CD4-positive, alpha-beta T cell treated with Interferon gamma for 1 hour (primary cell): Measurements from ENCODE around the gene MYO19.
"Not testable (repeated sequence)": the region's sequence is repeated elsewhere in the genome, so short reads cannot be mapped to it uniquely, and the experiment has no call there.

Experiments used
- DNase-seq: peaks from one replicate; pipeline ENCODE4 v3.0.0-alpha.2; 2020

The MYO19 gene

DNA sequence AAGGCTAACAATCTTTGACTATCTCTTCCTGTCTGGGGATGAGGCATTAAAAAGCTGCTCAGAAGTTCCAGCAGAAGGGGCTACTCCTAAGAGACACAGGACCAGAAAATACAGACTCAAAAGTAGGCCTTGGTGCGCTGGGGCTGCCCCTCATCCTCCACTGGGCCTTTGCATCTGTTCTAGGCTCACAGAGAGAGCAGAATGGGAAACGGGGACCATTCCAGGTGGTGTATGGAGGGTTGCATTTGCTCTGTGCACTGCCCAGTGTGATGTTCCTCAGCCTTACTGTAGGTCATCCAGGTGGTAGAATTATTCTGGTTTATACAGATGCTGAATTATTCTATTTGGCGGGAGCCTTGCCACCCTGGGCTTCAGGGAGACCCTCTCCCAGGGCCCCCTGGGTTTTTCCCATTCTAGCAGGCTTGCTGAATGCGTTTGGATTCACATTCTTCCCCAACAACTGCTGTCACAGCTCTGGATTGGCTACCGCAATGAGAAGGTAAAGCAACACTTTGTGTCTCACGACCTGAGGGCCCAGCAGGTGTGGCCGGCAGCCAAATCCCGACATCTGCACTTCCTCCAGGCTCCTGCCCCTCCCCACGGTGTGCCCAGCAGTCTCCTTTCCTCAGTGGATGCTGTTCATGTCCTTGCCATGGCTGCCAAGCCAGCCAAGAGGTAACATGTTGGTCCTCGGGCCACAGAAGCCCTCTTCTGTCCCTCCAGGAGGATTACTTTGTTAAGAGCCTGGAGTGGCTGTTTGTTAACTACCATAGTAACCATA, 73.1 kb downstream of the MYO19 start:
- DNase-seq = no peak

DNA sequence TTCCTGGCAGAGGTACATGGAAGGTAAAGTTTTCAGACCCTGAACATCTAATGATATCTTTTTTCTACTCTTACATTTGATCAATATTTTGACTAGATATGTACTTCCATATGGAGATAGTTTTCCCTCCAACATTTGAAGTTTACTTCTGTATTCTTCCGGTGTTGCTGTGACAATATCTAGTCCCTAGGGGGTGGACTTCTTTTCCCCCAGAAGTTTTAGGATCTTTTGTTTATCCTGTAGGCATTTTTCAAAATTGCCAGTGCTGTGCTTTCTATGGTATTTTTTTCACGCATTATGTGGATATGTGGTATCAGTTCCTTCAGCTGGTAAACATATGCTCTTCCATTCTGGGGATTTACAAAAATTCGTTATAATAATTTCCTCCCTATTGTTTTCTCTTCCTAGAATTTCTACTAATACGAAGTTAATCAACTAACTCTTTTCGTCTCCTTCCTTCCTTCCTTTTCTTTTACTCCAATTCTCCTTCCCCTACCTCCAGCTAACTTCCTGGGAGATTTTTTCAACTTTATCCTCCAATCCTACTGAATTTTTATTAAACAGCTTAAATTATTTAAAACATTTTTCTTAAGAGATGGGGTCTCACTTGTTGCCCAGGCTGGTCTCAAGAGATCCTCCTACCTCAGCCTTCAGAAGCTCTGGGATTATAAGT, 74.3 kb downstream of the MYO19 start:
- no peak for DNase-seq

DNA sequence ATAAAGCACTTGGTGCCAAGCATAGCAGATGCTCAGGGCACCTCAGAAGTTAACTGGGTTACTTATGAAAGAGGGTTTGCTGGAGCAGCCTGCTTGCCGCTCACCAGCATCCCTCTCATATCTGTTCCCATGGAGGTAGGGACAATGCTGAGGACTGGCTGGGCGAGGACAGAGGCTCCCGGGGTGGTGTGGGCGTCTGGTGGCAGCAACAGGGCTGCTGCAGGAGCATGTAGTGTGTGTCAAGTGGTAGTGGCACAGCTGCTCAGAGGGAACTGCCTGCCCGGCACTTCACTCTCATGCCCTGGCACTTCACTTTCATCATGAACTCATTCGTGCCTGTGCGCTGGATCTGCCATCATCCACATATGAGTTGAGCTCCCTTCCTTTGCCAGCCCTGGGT, 75.1 kb downstream of the MYO19 start:
- no peak for DNase-seq

DNA sequence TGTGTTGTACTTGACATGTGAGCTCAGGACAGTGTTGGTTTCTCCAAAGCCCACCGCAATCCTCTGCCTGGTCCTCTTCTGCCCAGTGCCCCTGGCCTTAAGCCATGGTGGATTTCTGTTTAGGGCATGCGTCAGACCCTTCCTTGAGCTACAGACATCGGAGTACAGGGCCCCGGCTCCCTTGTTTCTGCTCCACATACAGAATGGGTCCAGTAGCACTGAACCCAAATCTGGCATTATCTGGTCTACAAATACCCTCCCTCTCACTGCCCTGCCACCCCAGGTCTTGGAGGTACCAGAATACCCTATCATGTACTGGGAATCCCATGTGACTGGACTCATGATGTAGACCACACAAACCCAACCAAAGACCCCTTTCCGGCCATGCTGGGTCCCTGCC, 75.6 kb downstream of the MYO19 start:
- no peak for DNase-seq

DNA sequence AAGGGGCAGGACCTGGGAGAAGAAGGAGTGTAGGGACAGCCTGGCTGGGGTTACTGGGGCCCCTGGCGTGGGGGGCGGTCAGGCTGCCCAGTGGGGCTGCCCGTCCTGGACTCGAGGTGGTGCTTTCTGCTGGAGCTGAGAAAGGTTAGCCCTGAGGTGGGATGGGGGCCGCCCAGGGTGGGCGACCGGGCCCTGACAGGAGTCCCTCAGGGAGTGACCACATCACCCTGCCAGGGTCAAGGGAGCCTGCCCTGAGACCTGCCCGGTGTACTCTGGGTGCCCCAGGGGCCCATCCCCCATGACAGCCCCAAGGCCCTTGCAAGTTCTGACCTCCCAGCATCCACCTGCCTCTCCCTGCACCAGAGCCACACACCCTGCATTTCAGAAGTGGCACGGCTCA, 77.0 kb downstream of the MYO19 start:
- not testable (repeated sequence) for DNase-seq

DNA sequence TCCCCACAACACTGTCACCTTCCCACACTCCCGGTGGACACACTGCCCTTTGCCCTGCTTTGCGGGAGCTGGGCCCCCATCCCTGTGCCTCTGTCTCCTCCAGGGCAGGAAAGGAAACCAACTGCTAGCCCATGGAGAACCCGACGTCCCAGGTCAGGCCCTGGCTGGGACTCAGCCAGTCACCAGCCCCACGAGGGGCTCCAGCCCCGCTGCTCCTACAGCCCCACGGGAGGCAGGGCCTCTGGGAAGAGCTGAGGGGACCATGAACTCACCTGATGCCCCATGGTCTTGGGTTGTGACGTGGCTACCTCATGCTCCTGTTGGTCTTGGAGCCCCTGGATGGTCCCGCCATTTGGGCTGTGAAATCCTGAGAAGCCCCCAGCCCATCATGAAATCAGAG, 81.8 kb downstream of the MYO19 start:
- not testable (repeated sequence) for DNase-seq

DNA sequence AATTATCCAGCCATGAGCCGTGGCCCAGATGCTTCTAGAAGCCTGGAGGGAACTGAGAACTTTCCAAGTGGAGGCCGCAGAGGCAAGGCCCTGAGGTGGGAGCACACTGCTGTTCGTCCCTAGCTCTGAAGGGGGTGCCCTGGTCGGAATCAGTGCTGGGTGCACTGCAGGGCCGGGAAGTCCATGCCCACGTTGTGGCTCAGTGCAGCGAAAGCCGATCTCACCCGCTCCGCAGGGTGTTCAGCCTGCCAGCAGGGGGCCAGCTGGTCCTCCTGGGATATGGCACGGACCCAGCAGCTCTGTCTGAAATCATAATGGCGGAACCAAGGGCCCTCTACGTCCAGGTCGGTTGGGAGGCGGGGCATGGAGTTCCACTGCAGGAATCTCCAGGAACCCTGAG, 84.7 kb downstream of the MYO19 start:
- DNase-seq = not testable (repeated sequence)
